ENCODE data around the gene AS3MT.
"Not testable (repeated sequence)": the region's sequence is repeated elsewhere in the genome, so short reads cannot be mapped to it uniquely, and the experiment has no call there.

- TF ChIP-seq POLR2A, CTCF (IDR thresholded peaks at IDR 0.05): not testable (repeated sequence)
Observed at GRCh38 chr10:102838276-102838927, 30.9 kb upstream of the AS3MT start.

Measured in uterus (tissue), 2 donors.